Measurements from ENCODE around the gene TH.

- TF ChIP-seq, protein P1, sequence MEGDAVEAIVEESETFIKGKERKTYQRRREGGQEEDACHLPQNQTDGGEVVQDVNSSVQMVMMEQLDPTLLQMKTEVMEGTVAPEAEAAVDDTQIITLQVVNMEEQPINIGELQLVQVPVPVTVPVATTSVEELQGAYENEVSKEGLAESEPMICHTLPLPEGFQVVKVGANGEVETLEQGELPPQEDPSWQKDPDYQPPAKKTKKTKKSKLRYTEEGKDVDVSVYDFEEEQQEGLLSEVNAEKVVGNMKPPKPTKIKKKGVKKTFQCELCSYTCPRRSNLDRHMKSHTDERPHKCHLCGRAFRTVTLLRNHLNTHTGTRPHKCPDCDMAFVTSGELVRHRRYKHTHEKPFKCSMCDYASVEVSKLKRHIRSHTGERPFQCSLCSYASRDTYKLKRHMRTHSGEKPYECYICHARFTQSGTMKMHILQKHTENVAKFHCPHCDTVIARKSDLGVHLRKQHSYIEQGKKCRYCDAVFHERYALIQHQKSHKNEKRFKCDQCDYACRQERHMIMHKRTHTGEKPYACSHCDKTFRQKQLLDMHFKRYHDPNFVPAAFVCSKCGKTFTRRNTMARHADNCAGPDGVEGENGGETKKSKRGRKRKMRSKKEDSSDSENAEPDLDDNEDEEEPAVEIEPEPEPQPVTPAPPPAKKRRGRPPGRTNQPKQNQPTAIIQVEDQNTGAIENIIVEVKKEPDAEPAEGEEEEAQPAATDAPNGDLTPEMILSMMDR (IDR thresholded peaks at IDR 0.05 in 2 of 3, conservative IDR thresholded peaks at IDR 0.05 in 1 of 3; ENCODE audit: insufficient read depth in 2 of 3, low read depth in 1 of 3, low read length in 3 of 3) = peak in 1 of 3 experiments; percentile 49; a peak in 2 of 6 replicates
- TF ChIP-seq, protein P2, sequence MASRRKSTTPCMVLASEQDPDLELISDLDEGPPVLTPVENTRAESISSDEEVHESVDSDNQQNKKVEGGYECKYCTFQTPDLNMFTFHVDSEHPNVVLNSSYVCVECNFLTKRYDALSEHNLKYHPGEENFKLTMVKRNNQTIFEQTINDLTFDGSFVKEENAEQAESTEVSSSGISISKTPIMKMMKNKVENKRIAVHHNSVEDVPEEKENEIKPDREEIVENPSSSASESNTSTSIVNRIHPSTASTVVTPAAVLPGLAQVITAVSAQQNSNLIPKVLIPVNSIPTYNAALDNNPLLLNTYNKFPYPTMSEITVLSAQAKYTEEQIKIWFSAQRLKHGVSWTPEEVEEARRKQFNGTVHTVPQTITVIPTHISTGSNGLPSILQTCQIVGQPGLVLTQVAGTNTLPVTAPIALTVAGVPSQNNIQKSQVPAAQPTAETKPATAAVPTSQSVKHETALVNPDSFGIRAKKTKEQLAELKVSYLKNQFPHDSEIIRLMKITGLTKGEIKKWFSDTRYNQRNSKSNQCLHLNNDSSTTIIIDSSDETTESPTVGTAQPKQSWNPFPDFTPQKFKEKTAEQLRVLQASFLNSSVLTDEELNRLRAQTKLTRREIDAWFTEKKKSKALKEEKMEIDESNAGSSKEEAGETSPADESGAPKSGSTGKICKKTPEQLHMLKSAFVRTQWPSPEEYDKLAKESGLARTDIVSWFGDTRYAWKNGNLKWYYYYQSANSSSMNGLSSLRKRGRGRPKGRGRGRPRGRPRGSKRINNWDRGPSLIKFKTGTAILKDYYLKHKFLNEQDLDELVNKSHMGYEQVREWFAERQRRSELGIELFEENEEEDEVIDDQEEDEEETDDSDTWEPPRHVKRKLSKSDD (conservative IDR thresholded peaks at IDR 0.05; ENCODE audit: low read length) = no peak
Measured at GRCh38 chr11:2215561-2216399, 44.2 kb upstream of the TH start.

All from K562 (cell line).